ENCODE results near the gene ALOX5AP. TPM values are rescaled to one million over a fixed set of nuclear protein-coding genes. Genes with fewer than 3 reads are reported as not detected.

The ALOX5AP gene
- polyA plus RNA-seq, 1 experiment: 0.11 TPM

- Histone ChIP-seq H3K4me3 (ENCODE audit: low read depth, low read length) (no peak overlapping the region), H3K36me3 (ENCODE audit: control insufficient read depth, insufficient read depth, low read length) (no peaks in the 10 kb centered on the region), H3K27me3 (ENCODE audit: control insufficient read depth, insufficient read depth, low read length) (no peaks in the 10 kb centered on the region)
- POLR2A ChIA-PET: no interaction called here
- no peak for TF ChIP-seq CTCF (IDR thresholded peaks at IDR 0.05; ENCODE audit: insufficient read depth, low read depth, low read length)
- no peak for DNase-seq (ENCODE audit: low read depth)
- CTCF ChIA-PET: no interaction called here
These were observed 22.5 kb upstream of the ALOX5AP start for GRCh38 chr13:30712536-30713532.

- Histone ChIP-seq H3K36me3 (ENCODE audit: control insufficient read depth, insufficient read depth, low read length) (no peaks in the 10 kb centered on the region), H3K4me3 (ENCODE audit: low read depth, low read length) (no peak overlapping the region), H3K27me3 (ENCODE audit: control insufficient read depth, insufficient read depth, low read length) (no peaks in the 10 kb centered on the region)
- ChIA-PET CTCF (no interaction called here), POLR2A (no interaction called here)
- no peak for TF ChIP-seq CTCF (IDR thresholded peaks at IDR 0.05; ENCODE audit: insufficient read depth, low read depth, low read length)
- DNase-seq (ENCODE audit: low read depth): no peak
These were observed 20.5 kb upstream of the ALOX5AP start for GRCh38 chr13:30714629-30715371.

- no peak for TF ChIP-seq CTCF (IDR thresholded peaks at IDR 0.05; ENCODE audit: insufficient read depth, low read depth, low read length)
- CTCF ChIA-PET: no interaction called here
- Histone ChIP-seq H3K27me3 (ENCODE audit: control insufficient read depth, insufficient read depth, low read length) (no peaks in the 10 kb centered on the region), H3K36me3 (ENCODE audit: control insufficient read depth, insufficient read depth, low read length) (no peaks in the 10 kb centered on the region), H3K4me3 (ENCODE audit: low read depth, low read length) (no peak overlapping the region)
- DNase-seq (ENCODE audit: low read depth): no peak
- POLR2A ChIA-PET: no interaction called here
These were observed 20.0 kb upstream of the ALOX5AP start for GRCh38 chr13:30715372-30715756.

- ChIA-PET POLR2A (no interaction called here), CTCF (interaction anchor here (1.1 to 1.5 kb wide), 2 partner anchors 11 to 35 kb away, joined by 3 read pairs; no protein-coding TSS in a partner anchor)
- Histone ChIP-seq H3K36me3 (ENCODE audit: control insufficient read depth, insufficient read depth, low read length) (no peaks in the 10 kb centered on the region), H3K4me3 (ENCODE audit: low read depth, low read length) (no peak overlapping the region), H3K27me3 (ENCODE audit: control insufficient read depth, insufficient read depth, low read length) (no peaks in the 10 kb centered on the region)
- TF ChIP-seq CTCF (IDR thresholded peaks at IDR 0.05; ENCODE audit: insufficient read depth, low read depth, low read length): no peak
- DNase-seq (ENCODE audit: low read depth): no peak
These were observed 19.5 kb upstream of the ALOX5AP start for GRCh38 chr13:30715837-30716236.
